Measurements from ENCODE around the gene DCAF12L1.

The DCAF12L1 gene

DNA sequence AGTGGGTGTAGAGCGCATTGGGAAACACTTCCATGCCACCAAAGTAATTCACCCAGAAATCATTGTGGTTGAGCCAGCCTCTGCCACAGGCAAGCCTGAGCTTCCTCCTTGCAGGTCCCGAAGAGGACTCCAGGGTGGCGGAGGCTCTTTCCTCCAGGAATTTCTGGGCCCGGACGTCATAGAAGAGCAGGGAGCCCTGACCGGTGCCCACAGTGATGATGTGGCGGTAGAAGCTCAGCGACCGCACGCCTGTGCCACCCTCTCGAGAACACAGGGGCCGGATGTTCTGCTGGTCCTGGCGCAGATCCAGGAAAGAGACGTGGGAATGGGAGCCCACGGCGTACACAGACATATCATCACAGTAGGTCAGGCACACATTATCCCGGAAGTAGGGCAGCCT, 1.3 kb downstream of the DCAF12L1 start:
- Histone ChIP-seq H3K9me3 (ENCODE audit: control insufficient read depth, low read length) (no peaks in the 10 kb centered on the region), H3K4me1 (no peaks in the 10 kb centered on the region), H3K79me2 (no peaks in the 10 kb centered on the region), H3K4me3 (ENCODE audit: low read depth, low read length) (no peak overlapping the region), H3K9ac (no peak overlapping the region), H3K36me3 (ENCODE audit: control insufficient read depth, insufficient read depth, low read length) (no peaks in the 10 kb centered on the region), H3K27ac (no peak overlapping the region), H3K27me3 (ENCODE audit: control insufficient read depth, insufficient read depth, low read length) (no peaks in the 10 kb centered on the region), H3K4me2 (ENCODE audit: low read length) (no peak overlapping the region), H2AFZ (no peak overlapping the region)
- TF ChIP-seq, protein P1, sequence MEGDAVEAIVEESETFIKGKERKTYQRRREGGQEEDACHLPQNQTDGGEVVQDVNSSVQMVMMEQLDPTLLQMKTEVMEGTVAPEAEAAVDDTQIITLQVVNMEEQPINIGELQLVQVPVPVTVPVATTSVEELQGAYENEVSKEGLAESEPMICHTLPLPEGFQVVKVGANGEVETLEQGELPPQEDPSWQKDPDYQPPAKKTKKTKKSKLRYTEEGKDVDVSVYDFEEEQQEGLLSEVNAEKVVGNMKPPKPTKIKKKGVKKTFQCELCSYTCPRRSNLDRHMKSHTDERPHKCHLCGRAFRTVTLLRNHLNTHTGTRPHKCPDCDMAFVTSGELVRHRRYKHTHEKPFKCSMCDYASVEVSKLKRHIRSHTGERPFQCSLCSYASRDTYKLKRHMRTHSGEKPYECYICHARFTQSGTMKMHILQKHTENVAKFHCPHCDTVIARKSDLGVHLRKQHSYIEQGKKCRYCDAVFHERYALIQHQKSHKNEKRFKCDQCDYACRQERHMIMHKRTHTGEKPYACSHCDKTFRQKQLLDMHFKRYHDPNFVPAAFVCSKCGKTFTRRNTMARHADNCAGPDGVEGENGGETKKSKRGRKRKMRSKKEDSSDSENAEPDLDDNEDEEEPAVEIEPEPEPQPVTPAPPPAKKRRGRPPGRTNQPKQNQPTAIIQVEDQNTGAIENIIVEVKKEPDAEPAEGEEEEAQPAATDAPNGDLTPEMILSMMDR (IDR thresholded peaks at IDR 0.05) = no peak

- H3K4me2 ChIP-seq (ENCODE audit: low read length) = no peak overlapping the region
- H3K9ac ChIP-seq = no peak overlapping the region
- H3K27me3 ChIP-seq (ENCODE audit: control insufficient read depth, insufficient read depth, low read length) = no peaks in the 10 kb centered on the region
- no peak overlapping the region for H3K4me3 ChIP-seq (ENCODE audit: low read depth, low read length)
- TF ChIP-seq, protein P1 (IDR thresholded peaks at IDR 0.05) = no peak
- H3K36me3 ChIP-seq (ENCODE audit: control insufficient read depth, insufficient read depth, low read length) = no peaks in the 10 kb centered on the region
- H3K79me2 ChIP-seq = no peaks in the 10 kb centered on the region
- H3K27ac ChIP-seq = no peak overlapping the region
- H3K4me1 ChIP-seq = no peaks in the 10 kb centered on the region
- no peak overlapping the region for H2AFZ ChIP-seq
- H3K9me3 ChIP-seq (ENCODE audit: control insufficient read depth, low read length) = no peaks in the 10 kb centered on the region
Measured at GRCh38 chrX:126550816-126551215, 1.8 kb downstream of the DCAF12L1 start.

DNA sequence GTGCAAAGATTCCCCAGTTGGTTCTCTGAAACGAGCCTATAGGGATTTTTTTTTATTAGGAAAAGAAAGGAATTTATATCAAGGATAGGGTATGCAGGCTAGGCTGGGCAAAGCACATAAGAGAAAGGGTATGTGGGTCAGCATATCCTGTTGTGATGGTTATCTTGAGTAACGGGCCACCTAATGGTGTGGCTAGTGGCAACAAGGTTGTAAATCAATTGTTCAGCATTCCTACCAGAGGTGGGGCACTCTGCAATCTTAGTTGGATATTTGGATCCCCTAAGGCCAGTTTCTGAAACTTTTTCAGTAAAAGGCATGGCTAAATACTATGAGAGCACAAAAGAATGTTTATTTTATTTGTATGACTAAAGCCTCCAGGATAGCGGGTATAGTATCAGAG, 42.7 kb downstream of the DCAF12L1 start:
- H3K79me2 ChIP-seq = no peaks in the 10 kb centered on the region
- H3K4me2 ChIP-seq (ENCODE audit: low read length) = no peak overlapping the region
- H3K27me3 ChIP-seq (ENCODE audit: control insufficient read depth, insufficient read depth, low read length) = no peaks in the 10 kb centered on the region
- no peaks in the 10 kb centered on the region for H3K9me3 ChIP-seq (ENCODE audit: control insufficient read depth, low read length)
- TF ChIP-seq, protein P1 (IDR thresholded peaks at IDR 0.05) = no peak
- no peak overlapping the region for H3K9ac ChIP-seq
- no peak overlapping the region for H3K27ac ChIP-seq
- no peaks in the 10 kb centered on the region for H3K36me3 ChIP-seq (ENCODE audit: control insufficient read depth, insufficient read depth, low read length)
- H3K4me3 ChIP-seq (ENCODE audit: low read depth, low read length) = no peak overlapping the region
- H3K4me1 ChIP-seq = no peaks in the 10 kb centered on the region
- H2AFZ ChIP-seq = no peak overlapping the region

All from parathyroid adenoma (tissue), 2 donors.